Measurements from ENCODE around the gene KRT34.

KRT34 gene

DNA sequence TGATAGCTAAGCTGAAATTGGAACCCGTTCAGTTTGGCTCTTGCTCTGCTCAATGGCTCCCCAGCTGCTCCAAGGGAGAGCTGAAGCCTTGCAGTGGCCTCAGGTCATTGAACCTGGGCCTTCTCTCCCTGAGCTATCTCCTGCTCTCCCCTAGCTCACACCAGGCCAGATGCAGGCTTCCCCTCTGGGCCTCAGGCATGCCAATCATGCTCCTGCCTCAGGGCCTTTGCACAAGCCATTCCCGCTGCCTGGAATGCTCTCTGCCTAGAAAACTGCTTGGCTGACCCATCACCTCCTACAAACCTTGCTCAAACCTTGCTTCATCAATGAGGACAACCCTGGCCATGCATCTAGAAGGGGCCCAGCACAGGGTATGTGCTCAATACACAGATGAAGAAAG lies 49.9 kb downstream of the KRT34 start:
- DNase-seq (ENCODE audit: low read depth in 2 of 2): no peak

DNA sequence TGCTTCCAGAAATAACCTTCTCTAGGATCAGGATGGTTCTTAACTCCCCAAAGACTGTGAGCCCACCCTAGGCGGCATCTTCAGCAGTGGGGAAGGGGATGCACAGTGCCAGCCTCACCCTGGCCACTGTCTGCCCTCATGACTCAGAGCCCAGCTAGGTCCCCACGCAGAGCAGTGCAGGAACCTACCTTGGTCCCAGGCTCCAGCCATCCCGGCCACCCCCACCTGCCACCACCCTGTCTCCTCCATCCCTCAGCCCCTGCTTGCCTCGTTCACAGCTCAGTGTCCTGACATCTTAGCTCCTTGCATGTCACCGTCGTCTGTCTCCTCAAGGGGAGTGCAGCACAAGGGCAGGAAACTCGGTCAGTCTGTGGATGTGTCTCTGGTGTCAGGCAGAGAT lies 50.5 kb downstream of the KRT34 start:
- no peak for DNase-seq (ENCODE audit: low read depth in 2 of 2)

DNA sequence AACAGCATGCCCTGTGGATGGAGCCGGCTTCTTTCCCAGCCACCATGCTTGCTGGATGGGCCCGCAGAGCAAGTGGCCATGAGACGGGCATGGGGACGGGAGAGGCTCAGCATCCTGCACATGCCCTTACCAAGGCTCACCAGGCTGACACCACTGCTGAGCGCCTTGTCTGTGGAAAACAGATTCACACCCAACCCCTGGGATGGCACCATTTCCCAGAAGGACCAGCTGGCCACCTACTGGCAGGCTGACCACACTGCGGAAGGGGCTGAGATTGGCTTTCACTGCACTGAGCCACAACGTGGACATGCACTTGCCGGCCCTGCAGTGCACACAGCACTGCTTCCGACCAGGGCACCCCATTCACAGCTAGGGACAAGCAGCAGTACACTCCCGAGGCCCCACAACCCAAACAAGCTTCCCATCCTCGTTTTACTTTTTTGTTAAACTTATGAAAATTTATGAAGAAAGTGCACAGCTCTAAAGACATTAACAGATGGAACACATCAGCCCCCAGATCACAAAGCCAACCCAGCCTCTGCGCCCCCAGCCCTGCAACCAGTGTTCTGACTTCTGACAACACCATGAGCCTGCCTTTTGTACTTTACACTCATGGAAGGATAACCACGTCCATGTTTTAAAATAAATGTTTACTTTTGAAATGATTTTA lies 52.7 kb downstream of the KRT34 start:
- DNase-seq (ENCODE audit: low read depth in 2 of 2): no peak

DNA sequence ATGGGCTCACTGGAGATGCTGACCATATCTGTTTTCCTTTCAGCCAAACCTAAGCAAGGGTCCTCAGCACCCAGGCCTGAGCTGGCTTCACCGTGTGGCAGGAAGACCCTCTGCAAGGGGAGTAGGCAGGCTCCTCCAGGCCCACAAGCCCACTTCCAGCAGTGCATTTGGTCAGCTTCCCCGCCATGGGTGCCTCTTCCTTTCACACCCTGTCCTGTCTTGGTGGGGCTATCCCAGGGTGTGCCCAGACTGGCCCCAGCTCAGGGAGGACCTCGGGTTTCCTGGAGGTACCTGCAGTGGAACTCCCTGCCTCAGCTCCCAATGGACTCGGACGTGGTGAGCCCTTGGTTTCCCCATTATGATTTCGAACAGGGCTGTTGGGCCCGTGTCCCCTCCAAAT lies 53.9 kb downstream of the KRT34 start:
- DNase-seq (ENCODE audit: low read depth in 2 of 2): no peak
